Spleen (tissue), 11 donors: ENCODE results near the gene PSENEN. TPM values are rescaled to one million over a fixed set of nuclear protein-coding genes. Genes with fewer than 3 reads are reported as not detected.

Experiments used
- DNase-seq: peaks from one replicate; pipeline ENCODE4 v3.0.0-alpha.2; 2020
- H3K27ac ChIP-seq, 8 donors: fragments of 200-600 bp; sonication (generic) in 7 of 8; 1 replicate in 4 of 8; 2 replicates in 4 of 8; pipeline versions ENCODE4 v1.5.0 to v1.8.0; 2016 to 2021; ENCODE audit warnings: inconsistent platforms in 4 of 8, mild to moderate bottlenecking in 4 of 8, moderate library complexity in 1 of 8
- H3K27me3 ChIP-seq, 7 donors: fragments of 200-600 bp; sonication (generic) in 6 of 7; replicated peaks in 1 of 7; 1 replicate in 4 of 7; 2 replicates in 3 of 7; pipeline versions ENCODE4 v1.5.0 to v1.8.0; 2016 to 2021; ENCODE audit warnings: inconsistent platforms in 3 of 7, mild to moderate bottlenecking in 1 of 7
- H3K36me3 ChIP-seq, 6 donors: fragments of 200-600 bp; sonication (generic) in 5 of 6; 1 replicate in 4 of 6; 2 replicates in 2 of 6; pipeline versions ENCODE4 v1.5.0 to v1.8.0; 2016 to 2021; ENCODE audit warnings: inconsistent platforms in 2 of 6
- H3K4me1 ChIP-seq, 6 donors: fragments of 200-600 bp; sonication (generic) in 5 of 6; 1 replicate in 3 of 6; 2 replicates in 3 of 6; pipeline versions ENCODE4 v1.5.0 to v1.8.0; 2016 to 2021; ENCODE audit warnings: inconsistent platforms in 3 of 6
- H3K4me3 ChIP-seq, 8 donors: fragments of 200-600 bp; sonication (generic) in 7 of 8; 1 replicate in 4 of 8; 2 replicates in 4 of 8; pipeline versions ENCODE4 v1.5.0 to v1.8.0; 2016 to 2021; ENCODE audit warnings: inconsistent platforms in 4 of 8, mild to moderate bottlenecking in 4 of 8, moderate library complexity in 2 of 8
- H3K9me3 ChIP-seq, 8 donors: fragments of 200-600 bp; sonication (generic) in 7 of 8; 1 replicate in 4 of 8; 2 replicates in 4 of 8; pipeline versions ENCODE4 v1.5.0 to v1.8.0; 2016 to 2021; ENCODE audit warnings: inconsistent platforms in 4 of 8
- POLR2A ChIP-seq, 3 donors: fragments of 450-650 bp; IDR thresholded peaks; one replicate each; pipeline ENCODE4 v1.5.1; 2017; ENCODE audit warnings: antibody characterized with exemption in 3 of 3, mild to moderate bottlenecking in 1 of 3
- POLR2AphosphoS5 ChIP-seq, 3 donors: sonication (generic); formaldehyde crosslinking; IDR thresholded peaks; one replicate each; pipeline ENCODE4 v1.5.1; 2017; ENCODE audit warnings: antibody characterized with exemption in 3 of 3
- WGBS, 5 donors: extraction: QIAGEN DNeasy Blood & Tissue Kit in 3 of 5; methylation state at CpG; one replicate each; pipeline versions ENCODE4 v1.1.5 to v1.1.7; 2013 to 2018; 5-methylcytosine and 5-hydroxymethylcytosine counted together
- intact Hi-C: fragments of 100-400 bp; cut with DNase I; formaldehyde crosslinking; loops from one replicate; pipeline ENCODE4 v1.15.0; 2023; ENCODE audit warnings: low total_unique reads
- polyA plus RNA-seq, 3 donors: library from polyadenylated mRNA; stranded (reverse); fragments of 200-250 nt; gene quantifications; one replicate each; pipeline ENCODE4 v1.2.1, GENCODE V29; 2013
- total RNA-seq, 7 donors: library from RNA; depleted of rRNA in 3 of 7; stranded (reverse); fragments of >200 nt in 3 of 7; fragmentation: NEBNext Ultra II Directional in 4 of 7; extraction: Animal tissue kit (Norgen Biotek cat#: 25700) in 4 of 7; gene quantifications; one replicate each; pipeline versions ENCODE4 v1.1.0 to v1.2.1, GENCODE V29; 2016 to 2021
- TF ChIP-seq, protein P1 (sequence below), 11 experiments: fragments of 200-600 bp in 7 of 11; fragments of 450-650 bp in 4 of 11; sonication (generic) in 4 of 11; IDR thresholded peaks in 8 of 11; conservative IDR thresholded peaks in 3 of 11; 1 replicate in 7 of 11; 2 replicates in 4 of 11; pipeline versions ENCODE4 v1.4.0 to v1.8.0; 2016 to 2021; ENCODE audit warnings: antibody characterized with exemption in 11 of 11, inconsistent platforms in 4 of 11, mild to moderate bottlenecking in 1 of 11
- donor health status: healthy with polysubstance abuse.
- donor health status: DM: no; HTN: no; CAD: no; lungs with moderate emphysema.
- donor health status: DM: no; HTN: no; CAD: no.
- donor health status: Bipolar disorder and iron deficiency.
- donor health status: healthy.
- donor health status: DM: no; HTN: no; CAD: no.
- donor health status: DM: yes; HTN: yes; CAD: no.

The PSENEN gene
- total and polyA plus RNA-seq, 10 donors = 37.5 to 71.3 (median 51.0) TPM

DNA sequence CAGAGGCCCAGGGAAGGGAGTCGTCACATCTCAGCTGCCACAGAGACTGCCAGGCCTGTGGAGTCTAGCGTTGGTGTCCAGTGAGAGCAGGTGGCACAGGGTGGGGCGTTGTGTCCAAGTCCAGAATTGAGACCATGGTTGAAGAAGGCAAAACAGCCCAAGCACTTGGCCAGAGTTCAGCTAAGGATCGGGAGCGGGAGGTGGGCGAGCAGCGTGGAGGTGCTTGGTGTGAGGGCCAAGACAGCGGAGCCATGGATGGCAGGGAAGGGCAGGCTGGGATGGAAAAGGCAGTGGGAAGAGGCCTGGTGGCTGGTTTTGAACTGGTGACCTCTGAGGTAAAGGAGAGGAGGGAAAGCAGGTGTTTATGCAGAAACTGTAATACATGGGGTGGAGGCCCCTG lies 11.2 kb upstream of the PSENEN start:
- Histone ChIP-seq H3K27me3 (no peaks in the 10 kb centered on the region), H3K4me3 (no peak overlapping the region), H3K9me3 (no peaks in the 10 kb centered on the region), H3K27ac (peak overlapping the region in 1 of 8 donors; percentile 6), H3K36me3 (peaks cover 0 to 100% (median 99%) of the 10 kb centered on the region in 6 donors), H3K4me1 (peaks cover 0 to 25% (median 4%) of the 10 kb centered on the region in 6 donors)
- intact Hi-C loops = no loop called here
- DNase-seq = no peak
- WGBS, 5 donors = 93 to 98% (median 96%) methylated on average over 8 of the region's 8 CpGs
- TF ChIP-seq, protein P1, sequence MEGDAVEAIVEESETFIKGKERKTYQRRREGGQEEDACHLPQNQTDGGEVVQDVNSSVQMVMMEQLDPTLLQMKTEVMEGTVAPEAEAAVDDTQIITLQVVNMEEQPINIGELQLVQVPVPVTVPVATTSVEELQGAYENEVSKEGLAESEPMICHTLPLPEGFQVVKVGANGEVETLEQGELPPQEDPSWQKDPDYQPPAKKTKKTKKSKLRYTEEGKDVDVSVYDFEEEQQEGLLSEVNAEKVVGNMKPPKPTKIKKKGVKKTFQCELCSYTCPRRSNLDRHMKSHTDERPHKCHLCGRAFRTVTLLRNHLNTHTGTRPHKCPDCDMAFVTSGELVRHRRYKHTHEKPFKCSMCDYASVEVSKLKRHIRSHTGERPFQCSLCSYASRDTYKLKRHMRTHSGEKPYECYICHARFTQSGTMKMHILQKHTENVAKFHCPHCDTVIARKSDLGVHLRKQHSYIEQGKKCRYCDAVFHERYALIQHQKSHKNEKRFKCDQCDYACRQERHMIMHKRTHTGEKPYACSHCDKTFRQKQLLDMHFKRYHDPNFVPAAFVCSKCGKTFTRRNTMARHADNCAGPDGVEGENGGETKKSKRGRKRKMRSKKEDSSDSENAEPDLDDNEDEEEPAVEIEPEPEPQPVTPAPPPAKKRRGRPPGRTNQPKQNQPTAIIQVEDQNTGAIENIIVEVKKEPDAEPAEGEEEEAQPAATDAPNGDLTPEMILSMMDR (IDR thresholded peaks at IDR 0.05 in 8 of 11, conservative IDR thresholded peaks at IDR 0.05 in 3 of 11) = no peak
- TF ChIP-seq POLR2AphosphoS5 (IDR thresholded peaks at IDR 0.05) = peak in 2 of 3 donors; percentile 24 to 55
- TF ChIP-seq POLR2A (IDR thresholded peaks at IDR 0.05) = no peak

DNA sequence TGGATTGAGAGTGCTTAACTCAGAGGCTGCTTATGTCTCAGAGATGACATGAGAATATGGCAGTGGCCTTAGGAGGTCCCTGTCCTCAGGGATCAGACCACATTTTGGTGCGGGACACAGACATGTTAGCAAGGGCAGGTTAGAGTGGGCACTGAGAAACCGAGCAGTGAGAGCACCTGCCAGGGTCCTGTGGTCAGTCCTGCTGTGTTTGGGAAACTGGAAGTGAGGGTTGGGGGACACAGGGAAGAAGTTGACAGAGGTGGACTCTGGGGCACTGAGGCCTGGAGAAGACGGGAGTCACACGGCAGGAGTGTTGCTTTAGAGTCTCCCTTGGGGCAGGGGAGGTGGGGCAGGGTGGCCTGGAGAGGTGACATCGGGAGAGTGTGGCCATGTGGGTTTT lies 10.6 kb upstream of the PSENEN start:
- 88 to 96% (median 93%) methylated on average over 4 to 5 of the region's 5 CpGs for WGBS, 5 donors
- intact Hi-C loops = no loop called here
- Histone ChIP-seq H3K36me3 (peaks cover 0 to 98% (median 95%) of the 10 kb centered on the region in 6 donors), H3K27ac (no peak overlapping the region), H3K4me3 (no peak overlapping the region), H3K4me1 (peaks cover 3 to 31% (median 10%) of the 10 kb centered on the region in 6 donors), H3K9me3 (no peaks in the 10 kb centered on the region), H3K27me3 (no peaks in the 10 kb centered on the region)
- no peak for DNase-seq
- no peak for TF ChIP-seq POLR2A (IDR thresholded peaks at IDR 0.05)
- no peak for TF ChIP-seq POLR2AphosphoS5 (IDR thresholded peaks at IDR 0.05)
- TF ChIP-seq, protein P1 (IDR thresholded peaks at IDR 0.05 in 8 of 11, conservative IDR thresholded peaks at IDR 0.05 in 3 of 11) = no peak

DNA sequence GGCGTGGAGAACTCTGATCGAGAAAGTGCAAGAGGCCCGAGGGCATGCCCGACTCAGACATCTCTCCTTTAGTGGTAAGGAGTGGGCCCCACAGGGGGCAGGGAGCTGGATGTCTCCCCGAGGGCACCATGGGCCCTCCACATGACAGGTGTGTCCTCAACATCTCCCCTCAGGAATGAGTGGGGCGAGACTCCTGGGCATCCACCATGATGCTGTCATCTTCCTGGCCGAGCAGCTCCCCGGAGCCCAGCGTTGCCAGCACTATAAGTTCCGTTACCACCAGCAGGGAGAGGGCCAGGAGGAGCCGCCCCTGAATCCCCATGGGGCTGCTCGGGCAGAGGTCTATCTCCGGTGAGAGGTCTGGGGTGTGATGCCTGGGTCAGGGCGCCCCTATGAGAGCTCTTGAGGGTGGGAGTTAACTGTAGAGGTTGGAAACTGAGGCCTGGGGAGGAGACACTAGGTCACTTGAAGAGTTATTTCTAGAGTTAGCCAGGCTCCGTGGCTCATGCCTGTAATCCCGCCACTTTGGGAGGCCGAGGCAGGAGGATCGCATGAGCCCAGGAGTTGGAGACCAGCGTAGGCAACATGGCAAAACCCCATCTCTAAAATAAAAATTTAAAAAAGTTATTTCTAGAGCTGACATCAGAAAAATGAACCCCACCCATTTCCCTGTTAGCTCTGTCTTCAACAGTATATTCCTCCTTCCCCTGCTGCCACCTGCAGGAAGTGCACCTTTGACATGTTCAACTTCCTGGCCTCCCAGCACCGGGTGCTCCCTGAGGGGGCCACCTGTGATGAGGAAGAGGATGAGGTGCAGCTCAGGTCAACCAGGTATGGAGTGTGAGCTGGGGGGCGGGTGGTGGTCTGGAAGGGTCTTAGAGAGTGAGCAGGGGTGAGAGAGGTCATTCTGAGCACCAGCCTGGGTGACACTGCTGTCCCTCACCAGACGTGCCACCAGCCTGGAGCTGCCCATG lies 8.3 kb upstream of the PSENEN start:
- Histone ChIP-seq H3K36me3 (peaks cover 0 to 75% (median 72%) of the 10 kb centered on the region in 6 donors), H3K4me1 (peaks cover 8 to 54% (median 29%) of the 10 kb centered on the region in 6 donors), H3K4me3 (no peak overlapping the region), H3K27ac (peak overlapping the region in 2 of 8 donors; percentile 19 to 46), H3K27me3 (no peaks in the 10 kb centered on the region), H3K9me3 (no peaks in the 10 kb centered on the region)
- no peak for DNase-seq
- intact Hi-C loops = no loop called here
- TF ChIP-seq POLR2AphosphoS5 (IDR thresholded peaks at IDR 0.05) = peak in 2 of 3 donors; percentile 34 to 70
- TF ChIP-seq, protein P1 (IDR thresholded peaks at IDR 0.05 in 8 of 11, conservative IDR thresholded peaks at IDR 0.05 in 3 of 11) = peak in 2 of 11 experiments; percentile 9 to 12
- no peak for TF ChIP-seq POLR2A (IDR thresholded peaks at IDR 0.05)
- 82 to 89% (median 85%) methylated on average over 15 to 22 of the region's 22 CpGs for WGBS, 5 donors
